NCI-H748 (cell line): ENCODE results near the gene AXDND1.
"Not testable (repeated sequence)": the region's sequence is repeated elsewhere in the genome, so short reads cannot be mapped to it uniquely, and the experiment has no call there.

Experiments
- DNase-seq: peaks from one replicate; lab custom pipeline; 2025; ENCODE audit not compliant: unreplicated experiment; lab: John Stamatoyannopoulos, UW

Gene AXDND1

DNA sequence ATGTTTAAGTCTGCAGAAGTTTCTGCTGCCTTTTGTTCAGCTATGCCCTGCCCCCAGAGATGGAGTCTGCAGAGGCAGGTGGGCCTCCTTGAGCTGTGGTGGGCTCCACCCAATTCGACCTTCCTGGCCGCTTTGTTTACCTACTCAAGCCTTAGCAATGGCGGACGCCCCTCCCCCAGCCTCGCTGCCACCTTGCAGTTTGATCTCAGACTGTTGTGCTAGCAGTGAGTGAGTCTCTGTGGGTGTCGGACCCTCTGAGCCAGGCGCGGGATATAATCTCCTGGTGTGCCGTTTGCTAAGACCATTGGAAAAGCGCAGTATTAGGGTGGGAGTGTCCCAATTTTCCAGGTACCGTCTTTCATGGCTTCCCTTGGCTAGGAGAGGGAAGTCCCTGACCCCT is 99.9 kb downstream of the AXDND1 start:
- DNase-seq, result not testable (repeated sequence)

DNA sequence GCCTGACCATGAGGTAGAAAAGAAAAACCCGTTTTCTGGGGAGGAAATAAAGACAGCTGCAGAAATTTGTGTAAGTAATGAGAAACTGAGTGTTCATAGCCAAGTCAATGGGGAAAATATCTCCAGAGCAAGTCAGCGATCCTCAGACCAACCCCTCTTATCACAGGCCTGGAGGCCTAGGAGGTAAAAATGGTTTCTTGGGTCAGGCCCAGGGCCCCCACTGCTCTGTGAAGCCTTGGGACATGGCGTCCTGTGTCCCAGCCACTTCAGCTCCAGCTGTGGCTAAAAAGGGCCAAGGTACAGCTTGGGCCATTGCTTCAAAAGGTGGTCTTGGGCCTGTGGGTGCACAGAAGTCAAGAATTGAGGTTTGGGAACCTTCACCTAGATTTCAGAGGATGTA is 108.9 kb downstream of the AXDND1 start:
- DNase-seq, result no peak

DNA sequence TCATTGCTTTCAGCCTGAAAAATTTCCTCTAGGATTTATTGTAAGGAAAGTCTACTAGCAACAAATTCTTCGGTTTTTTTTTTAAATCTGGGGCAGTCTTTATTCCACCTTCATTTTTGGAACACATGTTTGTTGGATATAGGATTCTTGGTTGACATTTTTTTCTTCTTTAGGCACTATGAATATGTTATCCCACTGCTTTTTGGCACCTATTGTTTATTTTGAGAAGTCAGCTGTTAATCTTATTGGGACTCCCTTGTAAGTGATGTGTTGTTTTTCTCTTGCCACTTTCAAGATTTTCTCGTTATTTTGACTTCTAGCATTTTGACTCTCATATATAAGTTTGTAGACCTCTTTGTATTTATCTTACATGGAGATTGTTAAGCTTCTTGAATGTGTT is 110.7 kb downstream of the AXDND1 start:
- no peak for DNase-seq

DNA sequence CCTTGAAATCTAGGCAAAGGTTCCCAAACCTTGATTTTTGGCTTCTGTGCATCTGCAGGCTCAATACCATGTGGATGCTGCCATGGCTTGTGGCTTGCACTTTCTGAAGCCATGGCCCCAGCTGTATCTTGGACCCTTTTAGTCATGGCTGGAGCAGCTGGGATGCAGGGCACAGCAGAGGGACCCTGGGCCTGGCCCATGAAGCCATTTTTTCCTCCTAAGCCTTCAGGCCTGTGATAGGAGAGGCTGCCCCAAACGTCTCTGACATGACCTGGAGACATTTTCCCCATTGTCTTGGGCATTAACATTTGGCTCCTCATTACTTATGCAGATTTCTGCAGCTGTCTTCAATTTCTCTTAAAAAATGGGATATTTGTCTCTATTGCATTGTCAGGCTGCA is 112.6 kb downstream of the AXDND1 start:
- no peak for DNase-seq

DNA sequence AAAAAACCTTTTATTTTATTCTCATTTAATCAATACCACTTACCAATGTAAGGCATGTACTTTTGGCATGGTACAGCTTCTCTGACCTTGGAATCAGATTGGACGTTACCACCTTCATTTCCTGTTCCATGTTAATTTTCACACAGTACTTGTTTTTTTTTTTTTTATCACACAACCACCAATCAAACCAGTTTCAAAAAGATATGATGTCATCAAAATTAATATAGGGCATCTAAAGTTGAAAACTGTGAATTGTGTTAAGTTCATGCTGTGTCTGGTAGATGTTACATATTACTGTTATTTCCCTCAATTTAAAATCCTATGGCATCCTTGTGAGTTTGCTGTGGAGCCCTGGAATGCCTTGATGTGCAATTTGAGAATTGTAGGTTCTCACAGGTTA is 124.8 kb downstream of the AXDND1 start:
- DNase-seq, result no peak

DNA sequence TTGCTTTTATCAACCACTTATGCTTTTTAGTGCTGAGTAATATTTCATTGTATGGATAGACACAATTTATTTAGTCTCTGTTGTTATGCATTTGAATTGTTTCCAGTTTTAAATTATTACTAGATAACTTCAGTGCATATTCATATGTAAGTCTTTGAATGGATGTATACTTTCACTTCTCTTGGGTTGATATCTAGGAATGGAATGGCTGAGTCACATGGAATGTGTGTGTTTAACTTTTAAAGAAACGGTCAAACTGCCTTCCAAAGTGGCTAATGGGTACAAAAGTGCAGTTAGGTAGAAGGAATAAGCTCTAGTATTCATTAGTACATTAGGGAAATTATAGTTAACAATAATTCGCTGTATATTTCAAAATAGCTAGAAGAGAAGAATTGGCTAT is 127.6 kb downstream of the AXDND1 start:
- no peak for DNase-seq

DNA sequence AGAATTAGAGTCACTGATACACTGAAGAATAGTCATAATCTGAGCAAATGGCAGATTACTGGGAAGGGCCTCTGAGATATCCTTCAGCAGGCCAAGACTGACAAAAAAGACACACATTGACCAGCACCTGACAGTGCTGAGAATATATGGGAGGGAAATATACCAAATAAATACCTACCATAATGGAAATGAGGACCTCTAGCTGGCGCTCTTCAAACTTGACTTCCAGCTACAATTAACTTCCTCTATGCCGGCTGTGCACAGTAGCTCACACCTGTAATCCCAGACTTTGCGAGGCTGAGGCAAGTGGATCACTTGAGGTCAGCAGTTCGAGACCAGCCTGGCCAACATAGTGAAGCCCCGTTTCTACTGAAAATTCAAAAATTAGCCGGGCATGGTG is 140.4 kb downstream of the AXDND1 start:
- DNase-seq, result no peak

DNA sequence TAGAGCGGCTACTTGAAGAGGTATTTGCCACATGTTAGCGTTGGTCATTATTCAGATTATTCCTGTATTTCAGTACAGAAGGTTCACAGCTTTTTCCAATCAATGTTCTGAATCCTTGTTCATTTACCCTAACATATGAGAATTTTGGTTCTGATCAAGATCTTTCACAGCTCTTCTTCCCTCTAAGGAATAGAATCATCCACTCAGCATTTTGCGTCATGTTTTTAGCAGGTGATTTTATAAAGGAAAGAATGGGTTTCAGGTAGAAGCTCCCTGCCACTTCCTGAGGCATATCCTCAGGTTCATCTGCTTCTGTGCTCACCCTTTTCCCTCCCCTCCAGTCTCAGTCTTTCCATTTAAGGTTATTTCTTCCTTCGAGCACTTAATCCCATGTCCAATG is 143.6 kb downstream of the AXDND1 start:
- DNase-seq, result no peak

DNA sequence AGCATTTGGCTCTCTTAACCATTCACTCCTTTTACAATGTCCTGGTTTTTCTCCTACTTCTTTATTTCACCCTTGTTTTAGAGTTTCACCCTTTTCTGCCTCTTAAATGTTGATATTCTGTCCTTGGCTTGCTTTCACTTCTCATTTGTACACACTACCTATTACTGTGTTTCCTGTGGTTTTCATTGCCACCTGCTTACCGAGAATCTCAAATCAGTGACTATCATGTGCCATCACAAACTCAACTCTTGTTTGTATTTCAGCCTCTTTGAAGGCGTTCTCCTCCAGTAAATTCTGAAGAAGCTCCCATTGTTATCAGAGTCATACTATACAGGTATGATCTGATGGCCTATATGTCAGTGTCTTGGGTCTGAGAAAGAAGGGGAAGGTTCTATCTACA is 144.3 kb downstream of the AXDND1 start:
- no peak for DNase-seq

DNA sequence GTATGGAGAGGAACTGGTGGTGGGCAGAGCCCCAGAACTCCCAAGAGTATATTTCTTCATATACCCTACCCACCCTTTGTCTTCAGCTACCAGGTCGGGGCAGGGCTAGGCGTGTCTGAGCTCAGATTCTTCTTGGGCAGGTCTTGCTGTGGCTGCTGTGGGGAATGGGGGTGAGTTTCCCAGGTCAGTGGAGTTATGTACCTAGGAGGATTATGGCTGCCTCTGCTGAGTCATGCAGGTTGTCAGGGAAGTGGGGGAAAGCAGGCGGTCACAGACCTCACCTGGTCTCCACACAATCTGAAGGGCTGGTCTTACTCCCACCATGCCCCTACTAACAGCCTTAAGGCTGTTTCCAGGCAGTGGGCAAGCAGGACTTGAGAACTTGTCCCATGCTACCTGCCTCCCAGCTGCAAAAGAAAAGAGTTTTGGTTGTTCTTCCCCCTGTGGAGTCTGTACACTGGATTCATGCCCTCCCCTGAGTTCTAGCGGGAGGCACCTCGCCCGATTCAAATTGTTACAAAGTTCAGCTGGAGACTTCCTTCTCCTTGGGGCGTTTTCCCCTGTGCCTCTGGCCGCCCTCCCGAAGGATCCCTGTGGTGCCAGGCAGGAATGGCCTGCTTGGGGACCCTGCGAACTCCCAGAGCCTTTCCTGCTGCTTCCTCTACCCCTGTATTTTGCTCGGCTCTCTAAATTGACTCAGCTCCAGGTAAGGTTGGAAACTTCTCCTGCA is 151.4 kb downstream of the AXDND1 start:
- no peak for DNase-seq

DNA sequence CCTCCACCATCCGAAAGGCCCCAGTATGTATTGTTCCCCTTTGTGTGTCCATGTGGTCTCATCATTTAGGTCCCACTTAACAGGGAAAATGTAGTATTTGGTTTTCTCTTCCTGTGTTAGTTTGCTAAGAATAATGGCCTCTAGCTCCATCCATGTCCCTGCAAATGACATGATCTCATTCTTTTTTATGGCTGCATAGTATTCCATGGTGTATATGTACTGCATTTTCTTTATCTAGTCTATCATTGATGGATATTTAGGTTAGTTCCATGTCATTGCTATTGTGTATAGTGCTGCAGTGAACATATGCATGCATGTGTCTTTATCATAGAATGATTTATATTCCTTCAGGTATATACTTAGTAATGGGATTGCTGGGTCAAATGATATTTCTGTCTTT is 152.8 kb downstream of the AXDND1 start:
- DNase-seq, result not testable (repeated sequence)

DNA sequence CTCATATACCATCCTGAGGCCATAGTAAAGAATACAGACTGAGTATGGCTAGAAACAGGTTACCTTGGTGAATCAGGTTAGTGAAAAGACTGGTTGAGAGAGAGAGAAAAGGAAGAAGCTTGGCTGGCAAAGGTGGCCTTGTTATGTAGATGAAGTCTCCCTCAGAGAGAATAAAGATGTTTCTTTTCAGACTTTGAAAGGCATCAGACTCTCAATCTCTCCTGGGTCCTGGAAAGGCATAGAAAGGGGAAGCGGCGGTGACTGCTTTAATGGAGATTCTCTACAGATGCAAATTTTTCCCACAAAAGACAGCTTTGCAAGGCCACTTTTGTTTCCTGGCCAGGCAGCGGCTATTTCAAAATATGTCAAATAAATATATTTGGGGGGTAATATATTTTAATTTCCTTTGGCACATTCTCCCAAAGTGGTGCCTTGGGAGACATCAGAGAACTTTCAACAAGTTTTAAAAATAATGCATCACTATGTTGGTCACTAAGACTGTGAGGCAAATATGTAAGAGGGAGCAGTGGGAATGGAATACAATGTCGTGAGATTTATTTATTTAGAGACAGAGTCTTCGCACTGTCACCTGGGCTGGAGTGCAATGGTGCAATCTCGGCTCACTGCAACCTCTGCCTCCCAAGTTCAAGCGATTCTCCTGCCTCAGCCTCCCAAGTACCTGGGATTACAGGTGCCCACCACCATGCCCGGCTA is 163.9 kb downstream of the AXDND1 start:
- no peak for DNase-seq

DNA sequence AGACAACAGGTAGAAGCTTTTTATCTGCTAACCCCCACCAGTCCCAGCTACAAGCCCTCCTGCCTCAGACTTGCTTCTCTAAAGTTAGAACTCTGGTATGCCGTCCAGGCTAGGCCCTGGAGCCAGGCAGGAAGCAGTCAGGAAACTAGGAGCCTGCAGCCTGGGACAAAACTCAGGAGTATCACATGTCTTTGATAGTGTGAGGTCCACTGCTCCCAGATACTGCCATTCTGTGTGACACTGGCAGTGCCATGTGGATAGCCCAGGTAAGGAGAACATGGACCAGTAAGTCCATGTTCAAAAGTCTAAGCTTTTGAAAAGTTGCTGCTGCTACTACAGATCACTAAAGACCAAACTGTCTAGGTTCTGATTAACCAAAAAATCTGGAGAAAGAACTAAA is 164.6 kb downstream of the AXDND1 start:
- DNase-seq, result no peak

DNA sequence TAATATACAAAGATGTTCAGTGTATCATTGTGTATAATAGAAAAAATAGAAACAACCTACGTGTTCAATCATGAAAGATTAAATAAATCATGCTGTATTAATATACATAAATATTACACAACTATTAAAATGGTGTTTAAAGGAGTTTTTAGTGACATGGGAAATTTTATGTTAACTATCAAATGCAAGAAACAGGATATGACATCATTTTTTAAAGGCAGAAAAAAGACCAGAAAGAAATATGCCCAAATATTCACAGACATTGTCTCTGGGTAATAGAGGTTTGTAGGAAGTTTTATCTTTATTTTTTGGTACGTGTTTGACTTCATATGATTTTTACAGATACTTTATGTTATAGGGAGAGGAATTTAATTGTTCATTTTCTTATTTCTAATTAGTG is 176.0 kb downstream of the AXDND1 start:
- DNase-seq, result no peak

DNA sequence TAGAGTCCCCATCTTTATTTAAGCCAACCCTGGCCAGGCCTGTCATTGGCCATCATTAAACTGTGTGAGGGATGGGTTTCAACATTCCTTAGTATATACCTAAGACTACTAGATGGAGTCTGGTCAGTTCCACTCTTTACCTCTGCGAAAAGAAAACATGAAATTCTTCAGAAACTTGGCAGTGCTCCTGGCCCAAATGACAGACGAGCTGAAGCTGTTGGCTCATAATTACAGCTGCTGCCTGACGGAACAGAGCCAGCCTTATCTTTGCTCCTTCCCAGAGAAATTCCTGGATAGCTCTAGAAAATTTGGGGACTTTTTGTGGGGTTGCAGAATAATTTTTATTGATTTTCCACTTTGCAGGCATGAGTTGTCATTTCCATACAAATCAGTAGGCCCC is 179.6 kb downstream of the AXDND1 start:
- DNase-seq, result no peak

DNA sequence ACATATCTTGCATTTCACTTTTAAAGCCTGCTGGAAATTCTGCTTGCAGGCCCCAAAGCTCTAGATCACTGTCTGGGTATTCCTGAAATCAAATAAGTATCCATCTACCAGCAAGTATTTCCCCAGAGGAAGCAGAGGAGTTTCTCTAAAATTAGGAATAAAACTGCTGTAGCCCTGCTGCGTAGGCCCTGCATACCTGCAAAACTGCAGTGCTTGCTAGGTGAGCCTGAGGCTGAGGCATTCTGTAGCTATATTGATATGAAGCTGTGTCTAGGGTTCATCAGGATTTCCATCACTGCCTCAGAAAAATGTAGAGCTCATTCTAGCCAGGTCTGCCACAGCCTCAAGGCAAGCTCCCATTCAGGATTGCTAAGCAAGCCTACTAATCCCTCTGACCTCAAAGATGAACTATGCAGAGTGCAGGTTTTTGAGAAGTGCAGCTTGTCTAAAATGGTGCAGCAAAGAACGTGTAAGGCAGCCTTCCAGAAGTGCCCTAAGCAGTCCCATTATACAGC is 181.3 kb downstream of the AXDND1 start:
- DNase-seq, result no peak

DNA sequence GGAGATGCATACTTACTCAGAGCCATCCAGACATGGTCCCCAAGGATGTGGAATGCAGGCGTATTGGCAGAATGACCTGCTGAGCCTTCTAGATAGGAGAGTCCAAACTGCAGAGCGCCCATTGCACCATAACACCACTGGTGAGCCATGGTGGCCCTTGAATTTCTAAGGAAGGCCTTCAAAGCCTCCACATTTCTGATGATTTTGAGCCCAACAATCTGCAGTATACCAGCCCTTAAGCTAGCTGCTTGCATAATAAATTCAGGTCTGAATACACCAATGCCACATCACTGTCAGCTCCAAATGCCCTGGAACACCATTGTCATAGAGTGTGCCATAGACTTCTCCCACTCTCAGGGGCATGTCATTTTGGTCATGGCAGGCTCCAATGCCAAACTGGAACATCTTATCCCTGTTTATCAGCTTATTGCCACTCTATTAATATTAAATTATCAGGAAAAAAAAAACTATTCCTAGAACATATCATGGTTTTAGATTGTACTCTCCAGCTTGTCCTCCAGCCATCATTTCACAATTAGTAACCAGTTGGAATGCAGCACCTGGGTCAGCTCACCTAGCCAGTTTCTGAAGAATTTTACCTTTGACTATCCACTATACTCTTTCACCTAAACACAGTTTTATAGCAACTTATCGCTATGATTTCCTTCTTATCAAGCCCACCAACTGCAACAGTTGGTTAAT is 183.0 kb downstream of the AXDND1 start:
- no peak for DNase-seq

DNA sequence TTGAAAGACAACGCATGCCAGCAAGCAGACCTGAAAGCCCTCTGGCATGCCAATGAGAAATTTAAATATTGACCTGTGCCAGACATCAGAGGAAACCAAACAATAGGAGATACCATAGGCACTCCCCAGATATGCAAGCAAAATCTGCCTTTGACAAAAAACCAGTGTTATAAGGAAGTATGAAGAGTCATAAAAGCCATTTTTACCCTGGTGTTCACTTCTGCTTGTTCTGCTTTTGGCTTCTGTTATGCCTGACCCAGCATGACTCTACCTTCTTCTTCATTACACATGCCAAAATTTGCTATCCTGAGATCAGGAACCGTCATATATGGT is 183.6 kb downstream of the AXDND1 start:
- no peak for DNase-seq

DNA sequence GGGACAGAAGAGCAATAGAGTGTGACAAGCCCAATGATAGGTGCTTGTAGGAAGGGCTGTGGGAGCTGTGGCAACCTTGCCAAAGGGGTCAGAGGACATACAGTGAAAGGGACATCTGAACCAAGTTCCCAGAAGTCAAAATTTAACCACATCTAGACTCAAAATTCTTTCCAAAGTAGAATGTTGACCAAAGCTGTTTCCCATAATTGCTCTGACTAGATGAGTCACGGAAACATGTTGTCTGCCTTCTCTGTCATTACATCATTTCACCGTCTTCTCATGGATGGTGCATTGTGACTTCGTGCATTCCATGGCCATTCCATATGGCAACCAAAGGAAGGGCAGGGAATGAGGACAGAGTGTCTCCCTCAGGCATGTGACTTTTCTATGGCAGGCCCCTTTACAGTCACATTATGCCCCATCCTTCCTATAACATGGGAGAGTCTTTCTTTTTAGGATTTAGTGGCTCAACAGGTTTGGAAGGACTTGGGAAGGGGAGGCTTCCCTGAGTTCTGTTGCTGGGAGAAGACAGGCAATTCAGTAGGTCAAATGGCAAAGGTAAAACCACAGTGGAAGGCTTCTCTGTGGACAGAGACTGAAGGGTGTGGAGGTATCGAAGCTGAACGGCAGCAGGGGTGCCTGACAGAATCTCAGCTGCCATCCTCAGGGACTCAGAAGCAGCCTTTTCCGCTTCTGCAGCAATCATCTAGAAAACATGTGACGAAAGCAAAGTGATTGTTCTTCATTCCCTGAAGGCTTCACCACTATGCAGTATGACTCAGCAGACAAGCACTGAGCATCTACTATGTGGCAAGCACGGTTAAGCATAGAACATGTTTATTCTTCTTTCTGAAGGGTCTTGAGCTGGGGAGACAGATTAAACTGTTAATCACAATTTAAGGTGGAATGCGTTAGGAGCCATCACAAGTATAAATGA is 185.2 kb downstream of the AXDND1 start:
- DNase-seq, result no peak

DNA sequence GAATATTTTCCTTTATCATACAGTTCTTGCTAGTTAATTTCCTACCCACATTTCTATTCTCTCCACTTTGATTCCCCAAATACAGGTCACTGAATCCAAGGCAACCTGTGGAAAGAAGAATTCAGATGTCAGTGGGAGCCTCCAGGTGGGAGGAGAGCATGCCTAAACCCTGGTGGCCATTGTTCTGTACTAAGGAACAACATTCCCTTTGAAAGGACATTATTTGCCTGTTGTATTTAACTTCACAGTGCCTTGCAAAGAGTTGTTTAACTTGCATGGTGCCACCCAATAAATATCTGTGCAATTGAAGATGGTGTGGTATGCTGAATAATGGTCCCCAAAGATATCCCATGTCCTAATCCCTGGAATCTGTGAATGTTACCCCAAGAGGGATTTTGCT is 188.7 kb downstream of the AXDND1 start:
- DNase-seq, result no peak

DNA sequence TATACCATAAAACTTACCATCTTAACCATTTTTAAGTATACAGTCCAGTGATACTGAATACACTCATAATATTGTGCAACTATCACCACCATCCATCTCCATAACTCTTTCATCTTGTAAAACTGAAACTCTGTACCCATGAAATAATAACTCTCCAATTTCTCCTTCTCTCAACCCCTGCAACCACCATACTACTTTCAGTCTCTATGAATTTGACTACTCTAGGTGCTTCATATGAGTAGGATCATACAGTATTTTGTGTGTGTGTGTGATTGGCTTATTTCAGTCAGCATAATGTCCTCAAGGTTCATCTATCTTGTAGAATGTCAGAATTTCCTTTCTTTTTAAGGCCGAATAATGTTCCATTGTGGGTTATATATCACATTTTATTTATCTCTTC is 192.3 kb downstream of the AXDND1 start:
- no peak for DNase-seq
